ENCODE measurements around the gene SAPCD2. TPM values are rescaled to one million over a fixed set of nuclear protein-coding genes. Genes with fewer than 3 reads are reported as not detected.
A peak's percentile ranks its signal among the peaks of the same experiment; 100 is the strongest.

Gene SAPCD2
- total and polyA plus RNA-seq, 11 donors: 0.09 to 2.0 (median 0.20) TPM

DNA sequence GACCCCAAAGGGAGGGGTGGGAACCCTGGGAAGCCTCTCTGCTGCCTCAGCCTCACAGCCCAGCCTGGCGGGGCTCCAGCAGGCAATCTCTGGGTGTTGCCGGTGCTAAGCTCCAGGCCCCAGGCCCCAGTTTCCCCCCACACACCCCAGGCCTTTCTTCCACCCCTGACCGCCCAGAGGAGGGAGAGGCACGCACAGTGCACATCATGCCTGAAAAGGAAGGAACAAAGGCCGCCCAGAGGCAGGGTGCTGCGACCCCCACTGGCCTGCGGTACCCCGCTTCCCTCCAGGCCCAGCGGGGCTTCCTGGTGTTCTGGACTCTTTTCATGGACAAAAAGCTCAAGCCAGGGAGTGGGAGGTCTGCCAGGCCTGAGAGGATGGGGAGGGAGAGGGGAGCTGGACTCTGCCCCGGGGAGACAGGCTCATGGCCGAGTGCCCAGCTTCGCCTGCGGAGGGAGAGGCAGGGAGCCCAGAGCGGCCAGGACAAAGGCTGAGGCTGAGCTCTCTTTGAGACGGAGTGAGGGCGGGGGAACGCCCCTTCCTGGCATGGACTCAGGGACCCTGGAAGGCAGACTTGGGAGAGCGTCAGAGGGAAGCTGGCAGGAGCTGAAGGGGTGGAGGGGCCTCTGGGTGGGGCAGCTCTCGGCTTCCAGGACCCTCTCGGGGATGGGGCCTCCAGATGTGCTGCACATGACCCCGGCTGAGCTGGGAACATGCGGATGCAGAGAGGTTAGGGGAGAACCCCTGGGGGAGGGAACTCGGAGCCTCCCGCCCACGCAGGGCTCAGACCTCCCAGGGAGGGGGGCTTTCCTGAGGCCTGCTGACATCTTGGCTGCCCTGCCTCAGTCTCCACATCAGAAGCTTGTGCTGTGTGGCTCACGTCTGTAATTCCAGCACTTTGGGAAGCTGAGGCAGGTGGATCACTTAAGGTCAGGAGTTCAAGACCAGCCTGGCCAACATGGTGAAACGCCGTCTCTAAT, 14.7 kb downstream of the SAPCD2 start:
- DNase-seq: peak; percentile 94 to 95 (median 94)
- Histone ChIP-seq H3K4me1 (peaks cover 15 to 49% (median 34%) of the 10 kb centered on the region in 12 donors), H3K9me3 (no peaks in the 10 kb centered on the region), H3K27ac (peak overlapping the region; percentile 49 to 89 (median 81)), H3K36me3 (no peaks in the 10 kb centered on the region), H3K4me3 (peak overlapping the region in 2 of 12 donors; percentile 4 to 13), H3K27me3 (peaks cover 3 to 43% (median 21%) of the 10 kb centered on the region in 9 donors)
- ATAC-seq: peak; percentile 86 to 95 (median 88)
- WGBS, 4 donors: 12 to 29% (median 16%) methylated on average over 16 to 28 of the region's 28 CpGs
- intact Hi-C loops (cut with DNase I): no loop called here
- TF ChIP-seq POLR2A (IDR thresholded peaks at IDR 0.05): no peak
- TF ChIP-seq, protein P1, sequence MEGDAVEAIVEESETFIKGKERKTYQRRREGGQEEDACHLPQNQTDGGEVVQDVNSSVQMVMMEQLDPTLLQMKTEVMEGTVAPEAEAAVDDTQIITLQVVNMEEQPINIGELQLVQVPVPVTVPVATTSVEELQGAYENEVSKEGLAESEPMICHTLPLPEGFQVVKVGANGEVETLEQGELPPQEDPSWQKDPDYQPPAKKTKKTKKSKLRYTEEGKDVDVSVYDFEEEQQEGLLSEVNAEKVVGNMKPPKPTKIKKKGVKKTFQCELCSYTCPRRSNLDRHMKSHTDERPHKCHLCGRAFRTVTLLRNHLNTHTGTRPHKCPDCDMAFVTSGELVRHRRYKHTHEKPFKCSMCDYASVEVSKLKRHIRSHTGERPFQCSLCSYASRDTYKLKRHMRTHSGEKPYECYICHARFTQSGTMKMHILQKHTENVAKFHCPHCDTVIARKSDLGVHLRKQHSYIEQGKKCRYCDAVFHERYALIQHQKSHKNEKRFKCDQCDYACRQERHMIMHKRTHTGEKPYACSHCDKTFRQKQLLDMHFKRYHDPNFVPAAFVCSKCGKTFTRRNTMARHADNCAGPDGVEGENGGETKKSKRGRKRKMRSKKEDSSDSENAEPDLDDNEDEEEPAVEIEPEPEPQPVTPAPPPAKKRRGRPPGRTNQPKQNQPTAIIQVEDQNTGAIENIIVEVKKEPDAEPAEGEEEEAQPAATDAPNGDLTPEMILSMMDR (IDR thresholded peaks at IDR 0.05): no peak

DNA sequence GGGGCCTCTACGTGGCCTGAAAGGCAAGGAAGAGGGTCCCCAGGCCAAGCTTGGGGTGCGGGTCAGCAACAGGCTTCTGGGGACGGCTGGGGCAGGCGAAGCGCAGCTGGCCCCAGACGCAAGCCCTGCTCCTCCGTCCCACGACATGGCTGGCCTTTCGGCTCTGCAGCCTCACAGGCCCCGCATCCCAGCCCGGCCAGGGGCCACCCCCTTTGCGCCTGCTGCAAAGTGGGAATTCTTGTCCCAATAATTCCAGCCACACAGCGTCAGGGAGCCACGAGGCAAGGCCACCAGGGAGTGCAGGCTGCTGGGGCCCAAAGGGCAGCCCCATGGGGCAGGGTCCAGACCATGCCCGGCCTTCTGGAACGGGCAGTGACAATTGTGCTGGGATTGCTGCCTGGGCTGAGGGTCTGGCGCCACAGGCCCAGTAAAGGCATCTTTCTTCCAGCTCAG, 15.4 kb downstream of the SAPCD2 start:
- Histone ChIP-seq H3K27ac (peak overlapping the region; percentile 49 to 89 (median 81)), H3K4me1 (peaks cover 15 to 49% (median 34%) of the 10 kb centered on the region in 12 donors), H3K27me3 (peaks cover 3 to 48% (median 21%) of the 10 kb centered on the region in 9 donors), H3K9me3 (no peaks in the 10 kb centered on the region), H3K36me3 (no peaks in the 10 kb centered on the region), H3K4me3 (peak overlapping the region in 2 of 12 donors; percentile 4 to 13)
- ATAC-seq (peak in 2 of 4 donors; percentile 4 to 7), DNase-seq (no peak)
- intact Hi-C loops (cut with DNase I): no loop called here
- 57 to 75% (median 62%) methylated on average over 11 to 17 of the region's 17 CpGs for WGBS, 4 donors
- TF ChIP-seq, protein P1 (IDR thresholded peaks at IDR 0.05): no peak
- no peak for TF ChIP-seq POLR2A (IDR thresholded peaks at IDR 0.05)

DNA sequence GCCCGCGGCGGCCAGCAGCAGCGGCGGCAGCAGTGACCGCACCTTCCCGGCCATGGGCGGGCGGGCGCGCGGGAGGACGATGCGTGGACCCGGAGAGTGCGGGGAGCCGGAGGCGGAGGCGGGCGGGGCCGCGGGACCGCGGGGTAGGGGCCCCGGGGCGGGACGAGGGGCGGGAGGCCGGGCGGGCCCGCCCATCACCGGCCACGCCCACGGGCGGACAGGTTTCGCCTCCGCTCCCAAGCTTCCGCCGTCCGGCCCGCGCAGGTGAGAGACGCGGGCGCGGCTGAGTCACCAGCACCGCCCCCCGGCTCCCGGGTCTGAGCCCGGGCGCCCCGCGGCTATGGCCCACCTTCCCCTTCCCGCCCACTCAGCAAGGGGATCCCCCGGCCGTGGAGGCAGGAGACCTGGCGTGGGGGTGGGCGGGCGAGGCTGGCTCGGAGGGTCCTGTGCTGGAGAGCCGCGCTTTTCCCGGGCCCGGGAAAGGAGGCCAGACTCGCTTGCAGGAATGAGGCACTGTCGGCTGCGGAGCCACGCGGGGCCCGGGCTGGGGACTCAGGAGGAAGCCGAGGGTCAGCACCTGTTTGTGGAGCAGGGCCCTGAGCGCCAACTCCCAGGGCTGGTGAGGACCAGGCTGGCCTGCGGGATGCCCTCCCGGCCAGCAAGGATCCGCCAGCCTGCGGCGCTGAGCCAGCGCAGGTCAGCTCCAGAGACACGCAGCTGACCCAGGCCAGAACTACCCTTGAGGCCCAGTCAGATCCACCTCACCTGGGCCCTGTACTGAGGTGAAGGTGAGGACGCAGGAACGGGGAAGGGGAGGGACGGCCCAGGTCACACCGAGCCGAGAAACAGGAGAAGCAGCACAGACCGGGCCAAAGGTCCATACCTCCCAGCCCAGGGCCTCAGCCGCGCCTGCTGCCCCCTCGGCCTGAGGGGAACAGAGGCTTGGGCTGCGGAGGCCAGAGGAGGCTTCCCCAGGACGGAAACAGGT, 16.1 kb downstream of the SAPCD2 start, which contains the start of gene ENTPD2:
Gene ENTPD2, minus strand, starts transcription at position 118 of the 988 bp plus-strand sequence. Its CDS starts 64 bp downstream, at position 54.
- Histone ChIP-seq H3K4me3 (peak within 1 kb of the TSS; percentile 24 to 55 (median 46)), H3K27me3 (peaks cover 3 to 54% (median 26%) of the 10 kb centered on the region in 9 donors), H3K4me1 (peaks cover 15 to 49% (median 34%) of the 10 kb centered on the region in 12 donors), H3K36me3 (no peaks in the 10 kb centered on the region), H3K9me3 (no peaks in the 10 kb centered on the region), H3K27ac (peak within 1 kb of the TSS; percentile 49 to 89 (median 81))
- TF ChIP-seq POLR2A (IDR thresholded peaks at IDR 0.05): no peak
- TF ChIP-seq, protein P1 (IDR thresholded peaks at IDR 0.05): no peak
- 20 to 53% (median 31%) methylated on average over 31 to 90 of the region's 90 CpGs for WGBS, 4 donors
- DNase-seq: no peak
- ATAC-seq: no peak
- intact Hi-C loops (cut with DNase I): no loop called here
